Stimulated activated CD4-positive, alpha-beta T cell treated with anti-CD3 and anti-CD28 coated beads, Interleukin-1b, Interleukin-23, amount 100 ng/mL, for 1 hour (primary cell): Measurements from ENCODE around the gene ACTN1.
A peak's percentile ranks its signal among the peaks of the same experiment; 100 is the strongest.
"Not testable (repeated sequence)": the region's sequence is repeated elsewhere in the genome, so short reads cannot be mapped to it uniquely, and the experiment has no call there.

Source experiments
- DNase-seq, 2 donors: peaks; one replicate each; pipeline ENCODE4 v3.0.0-alpha.2; 2020; ENCODE audit warnings: low read depth in 2 of 2

Gene ACTN1

GRCh38 chr14:68979021-68979721 is at the start of gene ACTN1:
TSS of gene ACTN1 (minus strand) at chr14:68979302. CDS start at chr14:68979056, 246 bp downstream.
- DNase-seq, result peak in 1 of 2 donors; percentile 46

- no peak for DNase-seq
Observed at GRCh38 chr14:69027242-69027913, 48.3 kb upstream of the ACTN1 start.

- DNase-seq, result no peak
Observed at GRCh38 chr14:69023035-69023434, 43.9 kb upstream of the ACTN1 start.

- DNase-seq, result not testable (repeated sequence)
Observed at GRCh38 chr14:69022093-69022492, 43.0 kb upstream of the ACTN1 start.

GRCh38 chr14:69017706-69018105 is 38.6 kb upstream of the ACTN1 start:
- no peak for DNase-seq

- no peak for DNase-seq
Observed at GRCh38 chr14:69014829-69015259, 35.7 kb upstream of the ACTN1 start.

GRCh38 chr14:69013943-69014782 is 35.1 kb upstream of the ACTN1 start:
- DNase-seq, result no peak

- no peak for DNase-seq
Observed at GRCh38 chr14:69012256-69012953, 33.3 kb upstream of the ACTN1 start.

- DNase-seq, result no peak
Observed at GRCh38 chr14:69010648-69011047, 31.5 kb upstream of the ACTN1 start.

- DNase-seq, result no peak
Observed at GRCh38 chr14:69008421-69008884, 29.4 kb upstream of the ACTN1 start.

GRCh38 chr14:69006346-69006745 is 27.2 kb upstream of the ACTN1 start:
- DNase-seq, result no peak

- no peak for DNase-seq
Observed at GRCh38 chr14:69005432-69006148, 26.5 kb upstream of the ACTN1 start.

GRCh38 chr14:69004731-69005431 is 25.8 kb upstream of the ACTN1 start:
- DNase-seq, result no peak

- no peak for DNase-seq
Observed at GRCh38 chr14:69003626-69004025, 24.5 kb upstream of the ACTN1 start.

GRCh38 chr14:69002069-69002468 is 23.0 kb upstream of the ACTN1 start:
- no peak for DNase-seq

- DNase-seq, result no peak
Observed at GRCh38 chr14:69001375-69001774, 22.3 kb upstream of the ACTN1 start.

GRCh38 chr14:68998062-68998461 is 19.0 kb upstream of the ACTN1 start:
- DNase-seq, result no peak

GRCh38 chr14:68995731-68996130 is 16.6 kb upstream of the ACTN1 start:
- no peak for DNase-seq

- DNase-seq, result no peak
Observed at GRCh38 chr14:68994056-68994455, 15.0 kb upstream of the ACTN1 start.

- DNase-seq, result no peak
Observed at GRCh38 chr14:68987653-68988036, 8.5 kb upstream of the ACTN1 start.
